HepG2 (cell line): ENCODE measurements around the gene ARHGEF40. TPM values are rescaled to one million over a fixed set of nuclear protein-coding genes. Genes with fewer than 3 reads are reported as not detected.
A peak's percentile ranks its signal among the peaks of the same experiment; 100 is the strongest.

Experiments used
- ATAC-seq: fragments of 200-7000 bp; cut with Tn5 transposase; 3 replicates; pipeline ENCODE4 v1.9.1; 2020; ENCODE audit warnings: mild to moderate bottlenecking, moderate library complexity
- BruUV-seq: library from RNA; stranded (reverse); fragments of 400-500 nt; replicated peaks from 2 replicates; lab custom pipeline; 2021; lab: Mats Ljungman, UMichigan
- CTCF ChIA-PET: fragments of 300-600 bp; formaldehyde crosslinking; extraction: SDS; loops from one replicate; lab custom pipeline; 2021; ENCODE audit warnings: low total read pairs, inconsistent platforms, low intra/inter-chr PET ratio; lab: Yijun Ruan, JAX
- POLR2A ChIA-PET: fragments of 350-600 bp; sonication (Branson Sonifier 250); formaldehyde crosslinking; loops from one replicate; lab custom pipeline; 2020; ENCODE audit warnings: antibody characterized with exemption, inconsistent platforms; lab: Yijun Ruan, JAX
- DNase-seq: peaks from one replicate; pipeline ENCODE4 v3.0.0-alpha.2; 2015; ENCODE audit warnings: low spot score
- FAIRE-seq: peaks from 3 replicates; lab custom pipeline; 2011; peaks lifted over from hg19 to GRCh38; lab: Jason Lieb, UNC
- H2AFZ ChIP-seq: one replicate; pipeline ENCODE4 v1.6.1; 2011; ENCODE audit warnings: low read length, inconsistent platforms
- H3K27ac ChIP-seq: fragments of 300-600 bp; 3 replicates; pipeline ENCODE4 v1.8.0; 2011; ENCODE audit warnings: mixed run types, mild to moderate bottlenecking, mixed read lengths, low read length, inconsistent platforms; ENCODE audit not compliant: insufficient read depth; ENCODE audit errors: extremely low read length
- H3K27me3 ChIP-seq, 2 experiments: fragments of 200-600 bp in 1 of 2; 2 replicates in 1 of 2; 3 replicates in 1 of 2; pipeline versions ENCODE4 v1.6.0 to v1.8.0; 2011; ENCODE audit warnings: low read length in 2 of 2, mild to moderate bottlenecking in 2 of 2, moderate library complexity in 2 of 2, inconsistent platforms in 1 of 2; ENCODE audit not compliant: insufficient read depth in 2 of 2, control insufficient read depth in 1 of 2
- H3K36me3 ChIP-seq, 2 experiments: fragments of 200-600 bp in 1 of 2; replicated peaks in 1 of 2; 2 replicates in 1 of 2; 3 replicates in 1 of 2; pipeline versions ENCODE4 v1.5.1 to v1.8.0; 2011; ENCODE audit warnings: low read length in 2 of 2, inconsistent platforms in 1 of 2; ENCODE audit not compliant: insufficient read depth in 2 of 2, control insufficient read depth in 1 of 2
- H3K4me1 ChIP-seq: 2 replicates; pipeline ENCODE4 v1.5.1; 2012; ENCODE audit warnings: low read length, inconsistent platforms; ENCODE audit not compliant: insufficient read depth
- H3K4me2 ChIP-seq: 2 replicates; pipeline ENCODE4 v1.6.0; 2011; ENCODE audit warnings: low read depth, low read length, inconsistent platforms
- H3K4me3 ChIP-seq, 3 experiments: fragments of 200-600 bp in 1 of 3; sonication (generic), shearing (Covaris generic) in 1 of 3; replicated peaks in 1 of 3; 2 replicates each; pipeline ENCODE4 v1.5.1; 2011 to 2016; ENCODE audit warnings: low read length in 3 of 3, inconsistent platforms in 2 of 3, low read depth in 2 of 3, mild to moderate bottlenecking in 2 of 3, control low read depth in 1 of 3, mixed read lengths in 1 of 3; ENCODE audit not compliant: insufficient read depth in 1 of 3
- H3K79me2 ChIP-seq: one replicate; pipeline ENCODE4 v1.6.1; 2011; ENCODE audit warnings: low read length, inconsistent platforms; ENCODE audit not compliant: insufficient read depth
- H3K9ac ChIP-seq: 2 replicates; pipeline ENCODE4 v1.6.0; 2011; ENCODE audit warnings: mild to moderate bottlenecking, low read depth, low read length, inconsistent platforms; ENCODE audit not compliant: insufficient read depth
- H3K9me3 ChIP-seq: 2 replicates; pipeline ENCODE4 v1.5.1; 2012; ENCODE audit warnings: mild to moderate bottlenecking, low read length
- H4K20me1 ChIP-seq: 2 replicates; pipeline ENCODE4 v1.6.0; 2011; ENCODE audit warnings: inconsistent platforms, mild to moderate bottlenecking, low read length, moderate library complexity; ENCODE audit not compliant: insufficient read depth
- CCDC6 ChIP-seq: sonication (generic); formaldehyde crosslinking; IDR thresholded peaks from 2 replicates; pipeline ENCODE4 v1.8.1; 2022; ENCODE audit warnings: mild to moderate bottlenecking, missing genetic modification reagents, moderate library complexity
- IRF1 ChIP-seq: sonication (generic); formaldehyde crosslinking; IDR thresholded peaks from 2 replicates; pipeline ENCODE4 v1.4.0; 2020; ENCODE audit warnings: low read depth, mild to moderate bottlenecking, missing genetic modification reagents
- KDM1A ChIP-seq: IDR thresholded peaks from 2 replicates; pipeline ENCODE4 v1.6.1; 2016; ENCODE audit warnings: missing compliant biosample characterization
- MEIS1 ChIP-seq: sonication (generic); formaldehyde crosslinking; IDR thresholded peaks from 2 replicates; pipeline ENCODE4 v1.9.0; 2021; ENCODE audit warnings: mild to moderate bottlenecking, missing genetic modification reagents, moderate library complexity, borderline replicate concordance
- NONO ChIP-seq, 2 experiments: fragments of 450-650 bp in 1 of 2; sonication (generic) in 1 of 2; formaldehyde crosslinking in 1 of 2; IDR thresholded peaks in 1 of 2; conservative IDR thresholded peaks in 1 of 2; 2 replicates each; pipeline versions ENCODE4 v1.6.1 to v1.8.0; 2017 to 2022; ENCODE audit warnings: mild to moderate bottlenecking in 1 of 2, missing genetic modification reagents in 1 of 2, moderate library complexity in 1 of 2
- RELA ChIP-seq: sonication (generic); formaldehyde crosslinking; IDR thresholded peaks from 2 replicates; pipeline ENCODE4 v1.4.0; 2020; ENCODE audit warnings: missing genetic modification reagents
- TCF12 ChIP-seq, 2 experiments: fragments of 450-650 bp in 1 of 2; sonication (generic) in 1 of 2; formaldehyde crosslinking in 1 of 2; IDR thresholded peaks; 2 replicates each; pipeline versions ENCODE4 v1.6.1 to v1.8.0; 2017 to 2022; ENCODE audit warnings: antibody characterized with exemption in 1 of 2, mild to moderate bottlenecking in 1 of 2, missing genetic modification reagents in 1 of 2, moderate library complexity in 1 of 2
- THYN1 ChIP-seq: sonication (generic); formaldehyde crosslinking; IDR thresholded peaks from 2 replicates; pipeline ENCODE4 v1.8.1; 2023; ENCODE audit warnings: low read depth, mild to moderate bottlenecking, moderate library complexity, missing genetic modification reagents, borderline replicate concordance
- ZC3H13 ChIP-seq: sonication (generic); formaldehyde crosslinking; IDR thresholded peaks from 2 replicates; pipeline ENCODE4 v1.8.1; 2023; ENCODE audit warnings: mild to moderate bottlenecking, missing genetic modification reagents, moderate library complexity
- ZNF180 ChIP-seq: sonication (generic); formaldehyde crosslinking; IDR thresholded peaks from 2 replicates; pipeline ENCODE4 v1.4.0; 2020; ENCODE audit warnings: low read depth, missing genetic modification reagents, borderline replicate concordance
- ZNF225 ChIP-seq: sonication (generic); formaldehyde crosslinking; IDR thresholded peaks from 2 replicates; pipeline ENCODE4 v1.4.0; 2020; ENCODE audit warnings: mild to moderate bottlenecking, missing genetic modification reagents
- ZNF710 ChIP-seq: sonication (generic); formaldehyde crosslinking; IDR thresholded peaks from 2 replicates; pipeline ENCODE4 v1.5.0; 2020; ENCODE audit warnings: mild to moderate bottlenecking, missing genetic modification reagents, borderline replicate concordance
- WGBS: methylation state at CpG from one replicate; pipeline ENCODE4 v1.1.6; 2017; ENCODE audit warnings: low lambda C conversion rate; 5-methylcytosine and 5-hydroxymethylcytosine counted together
- in situ Hi-C: cut with HindIII; loops from 2 replicates; pipeline ENCODE4 v1.10.0; 2017; ENCODE audit warnings: low pct_unique_long_range_greater_than_20kb; ENCODE audit not compliant: extremely low pct_ligation_motif_present
- intact Hi-C: fragments of 100-400 bp; cut with micrococcal nuclease; formaldehyde crosslinking; loops from one replicate; pipeline ENCODE4 v1.10.0; 2022; ENCODE audit not compliant: unreplicated experiment
- polyA plus RNA-seq, 8 experiments: library from polyadenylated mRNA; depleted of rRNA in 3 of 8; stranded (reverse) in 7 of 8; unstranded in 1 of 8; fragments of >200 nt; fragmentation: Illumina TruSeq in 4 of 8; extraction: Trizol in 4 of 8; gene quantifications; 2 replicates each; pipeline versions ENCODE4 v1.2.1 to v1.2.3, GENCODE V29; 2011 to 2016; ENCODE audit warnings: low read depth in 4 of 8, missing spikeins in 1 of 8, mixed read lengths in 1 of 8; ENCODE audit not compliant: insufficient read depth in 1 of 8
- total RNA-seq, 5 experiments: library from RNA; depleted of rRNA; stranded (reverse); fragments of >200 nt; fragmentation: Illumina TruSeq; extraction: Trizol; gene quantifications; 2 replicates each; pipeline ENCODE4 v1.2.3, GENCODE V29; 2016; ENCODE audit warnings: low read depth in 1 of 5

The ARHGEF40 gene
- total and polyA plus RNA-seq, 2 of the 13 experiments (the other 11 are each of a cell fraction or from before 2014, with no cell fraction given), result 28.1 to 78.1 TPM

DNA sequence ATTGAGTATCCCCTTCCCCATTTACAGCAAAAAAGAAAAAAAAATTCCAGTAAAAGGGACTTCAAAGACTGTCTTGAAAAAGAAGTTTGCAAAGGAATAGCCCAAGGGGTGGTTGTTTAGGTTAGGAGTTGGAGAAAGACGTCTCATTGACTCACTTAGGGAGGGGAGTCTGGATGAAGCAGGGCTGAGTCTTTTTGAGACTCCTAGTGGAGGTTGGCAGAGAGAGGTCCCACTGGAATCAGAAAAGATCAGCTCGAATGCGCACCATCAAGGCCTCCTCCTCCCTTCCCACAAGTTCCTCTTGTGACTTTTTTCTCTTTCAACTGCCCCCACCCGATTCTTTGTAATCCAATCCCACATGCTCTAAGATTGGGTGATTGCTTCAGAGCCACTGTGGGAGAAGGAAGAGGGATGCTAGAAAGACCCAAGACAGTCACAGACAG, 1.9 kb downstream of the ARHGEF40 start:
- ChIA-PET CTCF (interaction anchor here (5.8 to 7.5 kb wide), 3 partner anchors 18 to 57 kb away, joined by 35 to 135 read pairs (median 38); no protein-coding TSS in a partner anchor), POLR2A (interaction anchor here (0.6 to 6.7 kb wide), 17 partner anchors 8 to 391 kb away, joined by 3 to 141 read pairs (median 37); partner anchors contain the start of genes NDRG2, RNASE8, TMEM253 and ZNF219)
- peaks cover 0 to 7% of the 10 kb centered on the region in 2 experiments; a peak in 1 of 5 replicates for H3K27me3 ChIP-seq
- no peak overlapping the region for H2AFZ ChIP-seq
- H3K4me2 ChIP-seq, result peak overlapping the region; percentile 87
- H3K79me2 ChIP-seq, result peaks cover 6% of the 10 kb centered on the region
- H3K9me3 ChIP-seq, result no peaks in the 10 kb centered on the region
- BruUV-seq, result TSS peak; percentile 33
- in situ Hi-C loops (no loop called here), intact Hi-C loops (no loop called here)
- TF ChIP-seq TCF12 (IDR thresholded peaks at IDR 0.05) (no peak), TCF12 (CRISPR knock-in tag; IDR thresholded peaks at IDR 0.05) (0 out of 2 replicates have a peak, but pooled peaks have one; percentile 22), ZNF180 (no peak), ZNF710 (0 out of 2 replicates have a peak, but pooled peaks have one; percentile 35)
- peaks cover 17 to 29% of the 10 kb centered on the region in 2 experiments for H3K36me3 ChIP-seq
- no peak overlapping the region for H3K27ac ChIP-seq
- H4K20me1 ChIP-seq, result no peaks in the 10 kb centered on the region
- H3K4me1 ChIP-seq, result peaks cover 48% of the 10 kb centered on the region
- H3K4me3 ChIP-seq, result peak overlapping the region; percentile 86 to 90 (median 87)
- H3K9ac ChIP-seq, result peak overlapping the region; percentile 80
- ATAC-seq, result no peak
- 80% methylated on average over 4 of the region's 4 CpGs for WGBS
- no peak for DNase-seq
- no peak for FAIRE-seq

DNA sequence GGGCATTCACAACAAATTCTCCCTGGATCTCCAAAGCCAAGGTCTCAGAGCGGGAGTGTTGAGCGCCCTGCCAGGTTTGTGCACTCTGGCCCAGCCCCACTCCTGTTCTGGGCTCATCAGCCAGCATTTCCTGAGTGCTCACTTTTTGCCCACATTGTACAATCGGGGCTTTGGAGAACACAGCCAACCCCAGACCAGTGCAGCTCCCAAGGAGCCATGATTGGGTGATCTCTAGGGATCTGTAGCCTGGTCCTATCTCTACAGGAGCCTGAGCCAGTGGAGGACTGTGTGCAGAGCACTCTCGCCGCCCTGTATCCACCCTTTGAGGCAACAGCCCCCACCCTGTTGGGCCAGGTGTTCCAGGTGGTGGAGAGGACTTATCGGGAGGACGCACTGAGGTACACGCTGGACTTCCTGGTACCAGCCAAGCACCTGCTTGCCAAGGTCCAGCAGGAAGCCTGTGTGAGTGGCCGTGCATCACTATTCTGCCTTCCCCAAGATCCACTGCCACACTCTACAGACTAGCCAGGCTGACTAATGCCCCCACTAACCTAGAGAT, 2.8 kb downstream of the ARHGEF40 start:
- DNase-seq (no peak), FAIRE-seq (no peak), ATAC-seq (no peak)
- H3K4me3 ChIP-seq, result no peak overlapping the region
- no peak overlapping the region for H2AFZ ChIP-seq
- no peak overlapping the region for H3K27ac ChIP-seq
- ChIA-PET CTCF (interaction anchor here (7.5 kb wide), 1 partner anchor 22 kb away, joined by 135 read pairs; no protein-coding TSS in a partner anchor), POLR2A (interaction anchor here (1.6 to 6.7 kb wide), 6 partner anchors 11 to 29 kb away, joined by 6 to 141 read pairs (median 56); partner anchors contain the start of genes TMEM253 and ZNF219)
- no peaks in the 10 kb centered on the region for H4K20me1 ChIP-seq
- peaks cover 0 to 7% of the 10 kb centered on the region in 2 experiments; a peak in 1 of 5 replicates for H3K27me3 ChIP-seq
- H3K79me2 ChIP-seq, result peaks cover 6% of the 10 kb centered on the region
- no peak overlapping the region for H3K4me2 ChIP-seq
- intact Hi-C loops, result no loop called here
- no TSS peak for BruUV-seq
- H3K4me1 ChIP-seq, result peaks cover 40% of the 10 kb centered on the region
- H3K9ac ChIP-seq, result no peak overlapping the region
- H3K9me3 ChIP-seq, result no peaks in the 10 kb centered on the region
- H3K36me3 ChIP-seq, result peaks cover 20 to 35% of the 10 kb centered on the region in 2 experiments
- in situ Hi-C loops, result no loop called here
- WGBS, result 98% methylated on average over 9 of the region's 9 CpGs
- 0 out of 2 replicates have a peak, but pooled peaks have one; percentile 5 for TF ChIP-seq ZC3H13 (CRISPR knock-in tag)
- no peak for TF ChIP-seq KDM1A (CRISPR knock-in tag)
- 0 out of 2 replicates have a peak, but pooled peaks have one; percentile 46 for TF ChIP-seq ZNF225 (CRISPR knock-in tag)
- no peak for TF ChIP-seq IRF1 (CRISPR knock-in tag)
- no peak for TF ChIP-seq NONO (IDR thresholded peaks at IDR 0.05)
- 0 out of 2 replicates have a peak, but pooled peaks have one; percentile 33 for TF ChIP-seq NONO (CRISPR knock-in tag; conservative IDR thresholded peaks at IDR 0.05)
- no peak for TF ChIP-seq MEIS1 (CRISPR knock-in tag)
- TF ChIP-seq THYN1, result no peak
- no peak for TF ChIP-seq CCDC6 (CRISPR knock-in tag)
- no peak for TF ChIP-seq RELA
